Astrocyte (in vitro differentiated cells and primary cell): ENCODE data around the gene NDUFS1.

ENCODE experiments used
- EZH2 ChIP-seq: IDR thresholded peaks from 2 replicates; pipeline ENCODE4 v1.6.1; 2012; ENCODE audit warnings: mild to moderate bottlenecking, low read length, inconsistent platforms; ENCODE audit not compliant: insufficient read depth
- TF ChIP-seq, protein P1 (sequence below): IDR thresholded peaks from 2 replicates; pipeline ENCODE4 v1.5.1; 2011; ENCODE audit warnings: low read depth, mild to moderate bottlenecking, inconsistent platforms, low read length, moderate library complexity; ENCODE audit not compliant: insufficient read depth

DNA sequence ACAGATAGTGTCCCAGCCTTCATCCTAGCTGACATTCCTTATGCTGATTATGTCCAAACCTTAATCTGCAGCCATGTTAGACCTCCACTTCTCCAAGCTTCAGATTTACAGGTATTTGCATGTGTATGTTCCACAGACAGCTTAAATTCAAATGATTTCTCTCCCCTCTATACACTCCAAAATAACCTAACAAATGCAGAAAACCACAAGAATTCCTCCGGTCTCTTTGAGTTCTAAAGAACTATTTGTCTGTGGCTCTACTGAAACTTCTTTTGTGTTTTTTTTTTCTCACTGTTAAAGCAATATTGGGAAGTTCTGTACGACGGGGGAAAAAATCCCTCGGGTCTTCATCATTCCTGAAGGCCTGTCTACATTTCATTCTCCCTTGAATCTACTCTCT lies 8.6 kb downstream of the NDUFS1 start:
- TF ChIP-seq, protein P1, sequence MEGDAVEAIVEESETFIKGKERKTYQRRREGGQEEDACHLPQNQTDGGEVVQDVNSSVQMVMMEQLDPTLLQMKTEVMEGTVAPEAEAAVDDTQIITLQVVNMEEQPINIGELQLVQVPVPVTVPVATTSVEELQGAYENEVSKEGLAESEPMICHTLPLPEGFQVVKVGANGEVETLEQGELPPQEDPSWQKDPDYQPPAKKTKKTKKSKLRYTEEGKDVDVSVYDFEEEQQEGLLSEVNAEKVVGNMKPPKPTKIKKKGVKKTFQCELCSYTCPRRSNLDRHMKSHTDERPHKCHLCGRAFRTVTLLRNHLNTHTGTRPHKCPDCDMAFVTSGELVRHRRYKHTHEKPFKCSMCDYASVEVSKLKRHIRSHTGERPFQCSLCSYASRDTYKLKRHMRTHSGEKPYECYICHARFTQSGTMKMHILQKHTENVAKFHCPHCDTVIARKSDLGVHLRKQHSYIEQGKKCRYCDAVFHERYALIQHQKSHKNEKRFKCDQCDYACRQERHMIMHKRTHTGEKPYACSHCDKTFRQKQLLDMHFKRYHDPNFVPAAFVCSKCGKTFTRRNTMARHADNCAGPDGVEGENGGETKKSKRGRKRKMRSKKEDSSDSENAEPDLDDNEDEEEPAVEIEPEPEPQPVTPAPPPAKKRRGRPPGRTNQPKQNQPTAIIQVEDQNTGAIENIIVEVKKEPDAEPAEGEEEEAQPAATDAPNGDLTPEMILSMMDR = no peak
- no peak for TF ChIP-seq EZH2
